HEK293T (cell line): ENCODE results near the gene ITPRIPL1.

Experiments
- CTCF ChIA-PET: fragments of 350-600 bp; formaldehyde crosslinking; extraction: SDS; loops from one replicate; lab custom pipeline; 2021; ENCODE audit warnings: antibody characterized with exemption, inconsistent platforms; lab: Yijun Ruan, JAX
- POLR2A ChIA-PET: fragments of 350-600 bp; formaldehyde crosslinking; extraction: SDS; loops from one replicate; lab custom pipeline; 2020; ENCODE audit warnings: antibody characterized with exemption, inconsistent platforms; lab: Yijun Ruan, JAX
- DNase-seq: peaks from one replicate; pipeline ENCODE4 v3.0.0; 2012; ENCODE audit warnings: mixed read lengths; ENCODE audit errors: extremely low spot score
- ARNT ChIP-seq: fragments of 450-650 bp; IDR thresholded peaks from 2 replicates; pipeline ENCODE4 v1.6.1; 2017; ENCODE audit warnings: mild to moderate bottlenecking
- BHLHE40 ChIP-seq: fragments of 450-650 bp; IDR thresholded peaks from 2 replicates; pipeline ENCODE4 v1.6.1; 2016; ENCODE audit warnings: mild to moderate bottlenecking, moderate library complexity, borderline replicate concordance
- CTBP1 ChIP-seq: fragments of 450-650 bp; IDR thresholded peaks from 2 replicates; pipeline ENCODE4 v1.6.1; 2016; ENCODE audit warnings: borderline replicate concordance
- ELF4 ChIP-seq: fragments of 450-650 bp; IDR thresholded peaks from 2 replicates; pipeline ENCODE4 v1.6.1; 2017; ENCODE audit warnings: antibody characterized with exemption
- FOXA1 ChIP-seq: fragments of 450-650 bp; IDR thresholded peaks from 2 replicates; pipeline ENCODE4 v1.6.1; 2016; ENCODE audit warnings: mild to moderate bottlenecking
- FOXK2 ChIP-seq: fragments of 450-650 bp; IDR thresholded peaks from 2 replicates; pipeline ENCODE4 v1.6.1; 2016; ENCODE audit warnings: mild to moderate bottlenecking
- FOXM1 ChIP-seq: fragments of 450-650 bp; IDR thresholded peaks from 2 replicates; pipeline ENCODE4 v1.6.1; 2017; ENCODE audit warnings: mild to moderate bottlenecking, borderline replicate concordance
- HDGF ChIP-seq: fragments of 450-650 bp; IDR thresholded peaks from 2 replicates; pipeline ENCODE4 v1.6.1; 2017; ENCODE audit warnings: antibody characterized with exemption, borderline replicate concordance
- L3MBTL2 ChIP-seq: fragments of 450-650 bp; conservative IDR thresholded peaks from 2 replicates; pipeline ENCODE4 v1.6.1; 2016; ENCODE audit warnings: mild to moderate bottlenecking
- LEF1 ChIP-seq: fragments of 450-650 bp; IDR thresholded peaks from 2 replicates; pipeline ENCODE4 v1.6.1; 2017; ENCODE audit warnings: mild to moderate bottlenecking, borderline replicate concordance
- NFRKB ChIP-seq: fragments of 450-650 bp; IDR thresholded peaks from 2 replicates; pipeline ENCODE4 v1.6.1; 2016; ENCODE audit warnings: mild to moderate bottlenecking, moderate library complexity
- SP1 ChIP-seq: fragments of 450-650 bp; IDR thresholded peaks from 2 replicates; pipeline ENCODE4 v1.6.1; 2017
- SUZ12 ChIP-seq: fragments of 450-650 bp; IDR thresholded peaks from 2 replicates; pipeline ENCODE4 v1.6.1; 2016; ENCODE audit warnings: mild to moderate bottlenecking
- TARDBP ChIP-seq: fragments of 450-650 bp; IDR thresholded peaks from 2 replicates; pipeline ENCODE4 v1.6.1; 2016
- ZNF384 ChIP-seq: fragments of 450-650 bp; IDR thresholded peaks from 2 replicates; pipeline ENCODE4 v1.6.1; 2016
- TF ChIP-seq, protein P1 (sequence below): fragments of 450-650 bp; IDR thresholded peaks from 2 replicates; pipeline ENCODE4 v1.6.1; 2016

Gene ITPRIPL1

GRCh38 chr2:96330407-96330806 is 5.3 kb downstream of the ITPRIPL1 start:
- ChIA-PET CTCF (no interaction called here), POLR2A (interaction anchor here (7.8 kb wide), 1 partner anchor 10 kb away, joined by 76 read pairs; no protein-coding TSS in a partner anchor)
- DNase-seq: no peak
- TF ChIP-seq FOXA1 (no peak), LEF1 (no peak), SP1 (no peak), TARDBP (no peak), L3MBTL2 (no peak), CTBP1 (no peak), NFRKB (no peak), FOXM1 (no peak), HDGF (no peak), SUZ12 (no peak), ZNF384 (no peak)
- TF ChIP-seq, protein P1, sequence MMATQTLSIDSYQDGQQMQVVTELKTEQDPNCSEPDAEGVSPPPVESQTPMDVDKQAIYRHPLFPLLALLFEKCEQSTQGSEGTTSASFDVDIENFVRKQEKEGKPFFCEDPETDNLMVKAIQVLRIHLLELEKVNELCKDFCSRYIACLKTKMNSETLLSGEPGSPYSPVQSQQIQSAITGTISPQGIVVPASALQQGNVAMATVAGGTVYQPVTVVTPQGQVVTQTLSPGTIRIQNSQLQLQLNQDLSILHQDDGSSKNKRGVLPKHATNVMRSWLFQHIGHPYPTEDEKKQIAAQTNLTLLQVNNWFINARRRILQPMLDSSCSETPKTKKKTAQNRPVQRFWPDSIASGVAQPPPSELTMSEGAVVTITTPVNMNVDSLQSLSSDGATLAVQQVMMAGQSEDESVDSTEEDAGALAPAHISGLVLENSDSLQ: no peak

GRCh38 chr2:96333708-96334107 is 8.6 kb downstream of the ITPRIPL1 start:
- ChIA-PET POLR2A (interaction anchor here (4.7 to 7.8 kb wide), 3 partner anchors 9 to 29 kb away, joined by 33 to 86 read pairs (median 76); partner anchors contain the start of genes ITPRIPL1 and SNRNP200), CTCF (no interaction called here)
- TF ChIP-seq, protein P1: no peak
- no peak for TF ChIP-seq FOXK2

DNA sequence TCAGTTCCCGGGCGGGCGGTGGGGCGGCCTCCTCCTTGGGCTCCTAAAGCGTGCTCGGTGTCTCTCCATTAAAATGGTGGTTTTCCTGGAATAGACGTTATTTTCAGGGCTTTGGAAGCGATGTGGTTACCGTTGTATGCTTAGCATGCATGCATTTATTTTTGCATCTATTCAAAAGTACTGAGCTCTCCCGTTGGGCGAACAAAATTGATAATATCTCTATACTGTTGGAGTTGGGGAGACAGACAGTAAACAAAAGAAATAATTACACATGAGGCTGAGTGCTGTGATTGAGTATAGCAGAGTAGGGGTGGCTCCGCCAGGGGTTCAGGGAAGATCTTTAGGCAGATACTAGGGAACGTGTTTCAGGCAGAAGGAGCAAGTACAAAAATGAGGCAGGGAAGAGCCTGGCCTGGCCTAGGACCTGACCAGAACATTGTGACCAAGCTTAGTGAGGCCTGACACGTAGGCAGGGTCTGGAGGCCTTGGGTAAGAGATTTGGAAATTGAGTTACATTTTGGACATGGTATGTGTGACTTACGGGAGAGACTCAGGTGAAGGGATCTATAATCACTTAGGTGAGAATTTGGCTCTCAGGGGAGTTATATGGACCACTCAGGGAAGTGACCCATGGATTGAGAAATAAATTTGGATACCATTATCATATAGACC is 11.1 kb downstream of the ITPRIPL1 start:
- ChIA-PET CTCF (interaction anchor here (1.6 kb wide), 1 partner anchor 9 kb away, joined by 5 read pairs; no protein-coding TSS in a partner anchor), POLR2A (interaction anchor here (0.8 to 7.8 kb wide), 23 partner anchors 9 to 424 kb away, joined by 3 to 86 read pairs (median 4); partner anchors contain the start of genes ITPRIPL1, SNRNP200 and STARD7)
- DNase-seq: no peak
- TF ChIP-seq L3MBTL2 (0 out of 2 replicates have a peak, but pooled peaks have one; percentile 14), FOXA1 (no peak)

More at GRCh38 chr2:96333708-96334107, 8.6 kb downstream of the ITPRIPL1 start:
- DNase-seq: no peak

GRCh38 chr2:96336873-96337272 is 11.8 kb downstream of the ITPRIPL1 start:
- no peak for DNase-seq
- POLR2A ChIA-PET: interaction anchor here (0.8 to 7.8 kb wide), 10 partner anchors 9 to 217 kb away, joined by 3 to 86 read pairs (median 8); partner anchors contain the start of genes ITPRIPL1 and SNRNP200
- CTCF ChIA-PET: interaction anchor here (1.6 kb wide), 1 partner anchor 9 kb away, joined by 5 read pairs; no protein-coding TSS in a partner anchor
- TF ChIP-seq BHLHE40 (no peak), ARNT (no peak), FOXM1 (no peak), CTBP1 (no peak), ZNF384 (no peak), NFRKB (no peak), TARDBP (no peak), L3MBTL2 (no peak), HDGF (no peak), LEF1 (no peak), SP1 (no peak), SUZ12 (no peak), ELF4 (no peak), FOXK2 (no peak)
- TF ChIP-seq, protein P1: no peak

DNA sequence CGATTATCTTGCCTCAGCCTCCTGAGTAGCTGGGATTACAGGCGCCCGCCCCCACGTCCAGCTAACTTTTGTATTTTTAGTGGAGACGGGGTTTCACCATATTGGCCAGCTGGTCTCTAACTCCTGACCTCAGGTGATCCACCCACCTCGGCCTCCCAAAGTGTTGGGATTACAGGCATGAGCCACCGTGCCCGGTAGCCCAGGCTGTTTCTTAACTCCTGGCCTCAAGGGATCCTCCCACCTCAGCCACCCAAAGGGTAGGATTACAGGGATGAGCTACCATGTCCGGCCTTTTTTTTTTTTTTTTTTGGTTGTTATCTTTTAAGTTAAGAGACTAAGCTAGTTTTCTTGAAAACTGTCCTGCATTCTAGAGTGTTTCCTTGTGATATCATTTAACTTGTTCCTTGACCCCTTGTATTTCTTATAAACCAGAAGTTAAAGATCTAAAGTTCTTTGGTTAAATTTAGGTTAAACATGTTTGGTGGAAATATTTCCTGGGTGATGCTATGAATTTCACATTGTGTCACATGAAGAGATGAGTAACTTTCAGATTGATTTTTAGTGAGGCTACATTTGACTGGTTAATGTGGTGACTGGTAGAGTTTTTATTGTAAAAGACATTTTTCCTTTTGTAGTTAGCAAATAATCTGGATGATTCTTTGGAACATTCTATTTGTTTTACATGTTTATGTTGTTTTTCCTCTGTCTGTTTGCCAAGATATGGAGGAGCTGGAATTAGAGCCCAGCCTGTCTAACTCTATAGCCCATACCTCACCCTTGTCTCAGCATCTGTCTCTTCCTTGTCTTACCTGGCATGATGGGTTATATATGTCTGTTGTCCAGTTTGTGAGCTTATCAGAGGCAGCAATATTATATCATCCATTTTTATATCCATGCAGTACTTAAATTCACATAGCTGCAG is 15.6 kb downstream of the ITPRIPL1 start:
- TF ChIP-seq FOXK2 (no peak), ARNT (no peak), L3MBTL2 (no peak), CTBP1 (no peak), SUZ12 (no peak), SP1 (no peak), ZNF384 (no peak), NFRKB (no peak), ELF4 (no peak), FOXM1 (no peak), FOXA1 (no peak), HDGF (no peak), LEF1 (no peak), BHLHE40 (no peak), TARDBP (no peak)
- TF ChIP-seq, protein P1: no peak
- POLR2A ChIA-PET: no interaction called here
- CTCF ChIA-PET: no interaction called here
- no peak for DNase-seq
